ENCODE data around the gene PODXL2.

Gene PODXL2

GRCh38 chr3:127667119-127667681, 38.2 kb downstream of the PODXL2 start:
- no peaks in the 10 kb centered on the region for H3K36me3 ChIP-seq (replicated peaks)
- H3K27ac ChIP-seq, result no peak overlapping the region
- no peak overlapping the region for H3K4me3 ChIP-seq (ENCODE audit: low read depth, low read length)
- no peak for DNase-seq
- no peaks in the 10 kb centered on the region for H3K27me3 ChIP-seq (replicated peaks)
- TF ChIP-seq CTCF (IDR thresholded peaks at IDR 0.05; ENCODE audit: low read depth, low read length, missing control alignments), result no peak
- in situ Hi-C loops (cut with HindIII; ENCODE audit: low pct_ligation_motif_present, low sequenced_read_pairs), result no loop called here

GRCh38 chr3:127668906-127669305, 39.9 kb downstream of the PODXL2 start:
- TF ChIP-seq CTCF (IDR thresholded peaks at IDR 0.05; ENCODE audit: low read depth, low read length, missing control alignments), result no peak
- H3K27ac ChIP-seq, result no peak overlapping the region
- DNase-seq, result no peak
- in situ Hi-C loops (cut with HindIII; ENCODE audit: low pct_ligation_motif_present, low sequenced_read_pairs), result no loop called here
- no peaks in the 10 kb centered on the region for H3K27me3 ChIP-seq (replicated peaks)
- H3K4me3 ChIP-seq (ENCODE audit: low read depth, low read length), result no peak overlapping the region
- H3K36me3 ChIP-seq (replicated peaks), result no peaks in the 10 kb centered on the region

- in situ Hi-C loops (cut with HindIII; ENCODE audit: low pct_ligation_motif_present, low sequenced_read_pairs), result no loop called here
- Histone ChIP-seq H3K36me3 (replicated peaks) (no peaks in the 10 kb centered on the region), H3K4me3 (ENCODE audit: low read depth, low read length) (no peak overlapping the region), H3K27ac (no peak overlapping the region), H3K27me3 (replicated peaks) (no peaks in the 10 kb centered on the region)
- no peak for TF ChIP-seq CTCF (IDR thresholded peaks at IDR 0.05; ENCODE audit: low read depth, low read length, missing control alignments)
- no peak for DNase-seq
Measured at GRCh38 chr3:127669541-127670228, 40.7 kb downstream of the PODXL2 start.

GRCh38 chr3:127670229-127670559, 41.2 kb downstream of the PODXL2 start:
- H3K36me3 ChIP-seq (replicated peaks), result no peaks in the 10 kb centered on the region
- TF ChIP-seq CTCF (IDR thresholded peaks at IDR 0.05; ENCODE audit: low read depth, low read length, missing control alignments), result no peak
- no peak overlapping the region for H3K27ac ChIP-seq
- in situ Hi-C loops (cut with HindIII; ENCODE audit: low pct_ligation_motif_present, low sequenced_read_pairs), result no loop called here
- DNase-seq, result no peak
- H3K4me3 ChIP-seq (ENCODE audit: low read depth, low read length), result no peak overlapping the region
- no peaks in the 10 kb centered on the region for H3K27me3 ChIP-seq (replicated peaks)

- TF ChIP-seq CTCF (IDR thresholded peaks at IDR 0.05; ENCODE audit: low read depth, low read length, missing control alignments), result no peak
- Histone ChIP-seq H3K27ac (no peak overlapping the region), H3K36me3 (replicated peaks) (no peaks in the 10 kb centered on the region), H3K27me3 (replicated peaks) (no peaks in the 10 kb centered on the region), H3K4me3 (ENCODE audit: low read depth, low read length) (no peak overlapping the region)
- in situ Hi-C loops (cut with HindIII; ENCODE audit: low pct_ligation_motif_present, low sequenced_read_pairs), result no loop called here
- no peak for DNase-seq
Measured at GRCh38 chr3:127670761-127671522, 42.0 kb downstream of the PODXL2 start.
